Lower leg skin (tissue), 4 donors: ENCODE measurements around the gene SNAPC5. TPM values are rescaled to one million over a fixed set of nuclear protein-coding genes. Genes with fewer than 3 reads are reported as not detected.

Source experiments
- DNase-seq, 2 donors: peaks; one replicate each; pipeline ENCODE4 v3.0.0-alpha.2; 2019; ENCODE audit warnings: low spot score in 2 of 2
- H3K4me3 ChIP-seq: fragments of 200-600 bp; sonication (generic); 2 replicates; pipeline ENCODE4 v1.5.1; 2017; ENCODE audit warnings: mild to moderate bottlenecking, low read depth; ENCODE audit not compliant: poor library complexity, severe bottlenecking
- CTCF ChIP-seq, 3 donors: fragments of 450-650 bp; IDR thresholded peaks; one replicate each; pipeline ENCODE4 v1.5.1; 2016; ENCODE audit warnings: antibody characterized with exemption in 3 of 3, mild to moderate bottlenecking in 3 of 3, moderate library complexity in 2 of 3
- POLR2A ChIP-seq, 2 donors: fragments of 450-650 bp; IDR thresholded peaks; one replicate each; pipeline ENCODE4 v1.6.1; 2016 to 2017; ENCODE audit warnings: antibody characterized with exemption in 2 of 2, mild to moderate bottlenecking in 1 of 2, moderate library complexity in 1 of 2
- WGBS, 2 donors: methylation state at CpG; one replicate each; pipeline ENCODE4 v1.1.5; 2018; 5-methylcytosine and 5-hydroxymethylcytosine counted together
- intact Hi-C: fragments of 100-400 bp; cut with DNase I; formaldehyde crosslinking; loops from one replicate; pipeline ENCODE4 v1.15.0; 2023; ENCODE audit warnings: low total_unique reads
- microRNA-seq, 2 donors: library from miRNA; unstranded; fragments of <30 nt; microRNA quantifications; one replicate each; pipeline ENCODE4, GENCODE V29; 2016; ENCODE audit warnings: borderline replicate concordance in 2 of 2, borderline number of aligned reads in 1 of 2
- total RNA-seq, 4 donors: library from RNA; depleted of rRNA; stranded (reverse); fragments of >200 nt; gene quantifications; one replicate each; pipeline ENCODE4 v1.1.0, GENCODE V29; 2016

SNAPC5 gene
- total RNA-seq, 4 donors from 2014 or later, result 17.1 to 26.3 (median 23.6) TPM

- intact Hi-C loops, result no loop called here
- WGBS, 2 donors, result 62 to 77% methylated on average over 1 of the region's 1 CpG
- no peak for TF ChIP-seq CTCF (IDR thresholded peaks at IDR 0.05)
- no peak for TF ChIP-seq POLR2A (IDR thresholded peaks at IDR 0.05)
- no peak for DNase-seq
- no peak overlapping the region for H3K4me3 ChIP-seq
Observed at GRCh38 chr15:66452971-66453580, 44.5 kb downstream of the SNAPC5 start.

- WGBS, 2 donors, result 81 to 83% methylated on average over 4 of the region's 4 CpGs
- intact Hi-C loops, result no loop called here
- DNase-seq, result no peak
Observed at GRCh38 chr15:66452420-66452819, 45.1 kb downstream of the SNAPC5 start.

More at GRCh38 chr15:66452420-66452819, 45.1 kb downstream of the SNAPC5 start:
- TF ChIP-seq CTCF (IDR thresholded peaks at IDR 0.05), result no peak
- TF ChIP-seq POLR2A (IDR thresholded peaks at IDR 0.05), result no peak
- no peak overlapping the region for H3K4me3 ChIP-seq

Small RNA genes within 50 kb of the gene (microRNA-seq; reads per million reads assigned to microRNA genes)
- 0 reads per million in 2 donors for gene MIR4512

Other genes with a start within 250 kb of the SNAPC5 start
- gene MEGF11, start 244.0 kb downstream of the SNAPC5 start, total RNA-seq, result 10 to 100 TPM in 1 of 4 donors, 1 to 10 TPM in 2, under 1 TPM in 1; 0.97 to 10.6 (median 4.0) TPM
- 10 to 100 TPM; 12.9 to 19.7 (median 17.1) TPM for gene DIS3L, start 204.2 kb downstream of the SNAPC5 start, total RNA-seq
- 10 to 100 TPM in 1 of 4 donors, 1 to 10 TPM in 3; 4.0 to 14.8 (median 5.3) TPM for gene TIPIN, start 141.1 kb downstream of the SNAPC5 start, total RNA-seq
- gene MAP2K1, start 110.8 kb downstream of the SNAPC5 start, total RNA-seq, result 10 to 100 TPM; 19.1 to 38.1 (median 26.7) TPM
- gene RPL4, start 7.1 kb upstream of the SNAPC5 start, total RNA-seq, result 1,000 to 10,000 TPM; 4,479 to 8,244 (median 6,347) TPM
- gene ZWILCH, start 7.6 kb upstream of the SNAPC5 start, total RNA-seq, result 1 to 10 TPM; 2.3 to 4.9 (median 3.6) TPM
- not detected for gene LCTL, start 68.2 kb upstream of the SNAPC5 start, total RNA-seq
- 1 to 10 TPM; 2.0 to 9.1 (median 6.7) TPM for gene SMAD6, start 204.5 kb upstream of the SNAPC5 start, total RNA-seq